ENCODE measurements around the gene PARD3B.

The PARD3B gene

GRCh38 chr2:204581946-204582345 is 36.7 kb downstream of the PARD3B start:
- no peak overlapping the region for H3K27ac ChIP-seq (replicated peaks)
- no peak for TF ChIP-seq SPI1 (IDR thresholded peaks at IDR 0.05; ENCODE audit: borderline replicate concordance, low read depth)
- no peak for TF ChIP-seq REST (IDR thresholded peaks at IDR 0.05; ENCODE audit: insufficient replicate concordance, low read depth)
- no peak for TF ChIP-seq POLR2AphosphoS5 (IDR thresholded peaks at IDR 0.05; ENCODE audit: low read depth)
- no peak for TF ChIP-seq CTCF (IDR thresholded peaks at IDR 0.05; ENCODE audit: insufficient read depth, low read length)
- no peak for TF ChIP-seq GABPA (IDR thresholded peaks at IDR 0.05; ENCODE audit: low read depth)
- no peaks in the 10 kb centered on the region for H3K27me3 ChIP-seq (ENCODE audit: insufficient read depth, poor library complexity, severe bottlenecking)
- no peak overlapping the region for H3K4me3 ChIP-seq (replicated peaks; ENCODE audit: insufficient read depth, low read length)
- no peak for DNase-seq (ENCODE audit: low read depth in 1 of 2, low spot score in 1 of 2)

- H3K27me3 ChIP-seq (ENCODE audit: insufficient read depth, poor library complexity, severe bottlenecking), result no peaks in the 10 kb centered on the region
- no peak for DNase-seq (ENCODE audit: low read depth in 1 of 2, low spot score in 1 of 2)
- H3K27ac ChIP-seq (replicated peaks), result no peak overlapping the region
- no peak overlapping the region for H3K4me3 ChIP-seq (replicated peaks; ENCODE audit: insufficient read depth, low read length)
- TF ChIP-seq POLR2AphosphoS5 (IDR thresholded peaks at IDR 0.05; ENCODE audit: low read depth) (no peak), SPI1 (IDR thresholded peaks at IDR 0.05; ENCODE audit: borderline replicate concordance, low read depth) (no peak), REST (IDR thresholded peaks at IDR 0.05; ENCODE audit: insufficient replicate concordance, low read depth) (no peak), GABPA (IDR thresholded peaks at IDR 0.05; ENCODE audit: low read depth) (no peak), CTCF (IDR thresholded peaks at IDR 0.05; ENCODE audit: insufficient read depth, low read length) (no peak)
Observed at GRCh38 chr2:204583773-204584172, 38.5 kb downstream of the PARD3B start.

- no peak for DNase-seq (ENCODE audit: low read depth in 1 of 2, low spot score in 1 of 2)
- no peak overlapping the region for H3K27ac ChIP-seq (replicated peaks)
- H3K27me3 ChIP-seq (ENCODE audit: insufficient read depth, poor library complexity, severe bottlenecking), result no peaks in the 10 kb centered on the region
- H3K4me3 ChIP-seq (replicated peaks; ENCODE audit: insufficient read depth, low read length), result no peak overlapping the region
- TF ChIP-seq POLR2AphosphoS5 (IDR thresholded peaks at IDR 0.05; ENCODE audit: low read depth) (no peak), GABPA (IDR thresholded peaks at IDR 0.05; ENCODE audit: low read depth) (no peak), SPI1 (IDR thresholded peaks at IDR 0.05; ENCODE audit: borderline replicate concordance, low read depth) (no peak), REST (IDR thresholded peaks at IDR 0.05; ENCODE audit: insufficient replicate concordance, low read depth) (no peak), CTCF (IDR thresholded peaks at IDR 0.05; ENCODE audit: insufficient read depth, low read length) (no peak)
Observed at GRCh38 chr2:204585930-204586329, 40.7 kb downstream of the PARD3B start.
